ENCODE measurements around the gene ADGRD1.

DNA sequence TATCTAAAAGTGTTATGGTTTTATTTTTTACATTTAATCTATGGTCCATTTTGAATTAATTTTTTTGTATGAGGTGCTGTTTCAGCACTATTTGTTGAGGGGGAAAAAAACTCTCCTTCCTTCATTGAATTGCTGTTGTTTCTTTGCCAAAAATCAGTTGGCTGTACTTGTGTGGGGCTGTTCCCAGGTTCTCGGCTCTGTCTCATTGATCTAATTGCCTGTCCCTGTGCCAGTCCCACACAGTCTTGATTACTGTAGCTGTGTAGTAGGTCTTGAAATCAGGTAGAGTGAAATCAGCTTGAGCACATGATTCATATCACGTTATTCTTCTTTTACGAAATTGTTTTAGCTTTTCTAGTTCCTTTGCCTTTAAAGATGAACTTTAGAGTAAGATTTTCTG, 109.7 kb downstream of the ADGRD1 start:
- TF ChIP-seq POLR2A (IDR thresholded peaks at IDR 0.05) (no peak), CTCF (IDR thresholded peaks at IDR 0.05) (no peak)

Data from breast epithelium (tissue), 3 donors.